Naive thymus-derived CD4-positive, alpha-beta T cell (primary cell): ENCODE measurements around the gene ADGRD1. TPM values are rescaled to one million over a fixed set of nuclear protein-coding genes. Genes with fewer than 3 reads are reported as not detected.
A peak's percentile ranks its signal among the peaks of the same experiment; 100 is the strongest.
"Not testable (repeated sequence)": the region's sequence is repeated elsewhere in the genome, so short reads cannot be mapped to it uniquely, and the experiment has no call there.

Source experiments
- ATAC-seq: fragments of 150-1000 bp; cut with Tn5 transposase; 2 replicates; pipeline ENCODE4 v1.10.0; 2021; ENCODE audit warnings: mild to moderate bottlenecking, moderate library complexity
- CTCF ChIA-PET: fragments of 350-600 bp; sonication (Branson Sonifier 250); formaldehyde crosslinking; loops from one replicate; lab custom pipeline; 2021; ENCODE audit warnings: antibody characterized with exemption; lab: Charles Lee
- POLR2A ChIA-PET: fragments of 350-600 bp; sonication (Branson Sonifier 250); formaldehyde crosslinking; loops from one replicate; lab custom pipeline; 2021; ENCODE audit warnings: antibody characterized with exemption, inconsistent platforms; lab: Charles Lee
- DNase-seq, 9 donors: peaks; one replicate each; pipeline versions ENCODE4 v3.0.0 to v3.0.0-alpha.2; 2020 to 2022; ENCODE audit warnings: mixed read lengths in 1 of 9
- H3K27ac ChIP-seq: one replicate; pipeline ENCODE4 v1.7.0; 2013; ENCODE audit warnings: mild to moderate bottlenecking, low read depth, low read length, moderate library complexity
- H3K27me3 ChIP-seq, 2 donors: one replicate each; pipeline ENCODE4 v1.7.0; 2013; ENCODE audit warnings: low read length in 2 of 2, mild to moderate bottlenecking in 2 of 2, moderate library complexity in 2 of 2; ENCODE audit not compliant: control insufficient read depth in 2 of 2, insufficient read depth in 2 of 2
- H3K36me3 ChIP-seq, 3 experiments: 1 replicate in 2 of 3; 2 replicates in 1 of 3; pipeline ENCODE4 v1.7.0; 2013; ENCODE audit warnings: low read length in 3 of 3, mild to moderate bottlenecking in 3 of 3, moderate library complexity in 1 of 3; ENCODE audit not compliant: insufficient read depth in 3 of 3, control insufficient read depth in 2 of 3
- H3K4me1 ChIP-seq, 2 donors: one replicate each; pipeline ENCODE4 v1.7.0; 2013; ENCODE audit warnings: low read length in 2 of 2, mild to moderate bottlenecking in 2 of 2, moderate library complexity in 1 of 2; ENCODE audit not compliant: control insufficient read depth in 2 of 2, insufficient read depth in 2 of 2
- H3K4me3 ChIP-seq: 2 replicates; pipeline ENCODE4 v1.7.0; 2013; ENCODE audit warnings: mild to moderate bottlenecking, low read length
- H3K9me3 ChIP-seq, 3 experiments: 1 replicate in 2 of 3; 2 replicates in 1 of 3; pipeline ENCODE4 v1.7.0; 2013; ENCODE audit warnings: low read length in 3 of 3; ENCODE audit not compliant: control insufficient read depth in 2 of 3
- H3K27ac Mint-ChIP-seq, 9 donors: one replicate each; pipeline ENCODE4 v1.8.0; 2020 to 2022; ENCODE audit warnings: mixed read lengths in 9 of 9, mild to moderate bottlenecking in 8 of 9, moderate library complexity in 5 of 9, inconsistent platforms in 2 of 9
- H3K27me3 Mint-ChIP-seq, 5 donors: one replicate each; pipeline ENCODE4 v1.8.0; 2021 to 2022; ENCODE audit warnings: mixed read lengths in 5 of 5, mild to moderate bottlenecking in 1 of 5
- H3K36me3 Mint-ChIP-seq, 5 donors: one replicate each; pipeline ENCODE4 v1.8.0; 2020 to 2022; ENCODE audit warnings: mixed read lengths in 5 of 5, mild to moderate bottlenecking in 3 of 5, inconsistent platforms in 1 of 5
- H3K4me1 Mint-ChIP-seq, 7 donors: one replicate each; pipeline ENCODE4 v1.8.0; 2020 to 2022; ENCODE audit warnings: mixed read lengths in 7 of 7, mild to moderate bottlenecking in 3 of 7, inconsistent platforms in 1 of 7
- H3K4me3 Mint-ChIP-seq, 10 donors: one replicate each; pipeline ENCODE4 v1.8.0; 2020 to 2022; ENCODE audit warnings: mild to moderate bottlenecking in 10 of 10, mixed read lengths in 10 of 10, moderate library complexity in 6 of 10, inconsistent platforms in 2 of 10
- H3K9me3 Mint-ChIP-seq, 11 donors: one replicate each; pipeline ENCODE4 v1.8.0; 2020 to 2022; ENCODE audit warnings: mixed read lengths in 11 of 11, mild to moderate bottlenecking in 4 of 11, inconsistent platforms in 1 of 11, moderate library complexity in 1 of 11
- intact Hi-C, 2 donors: fragments of 100-400 bp; cut with micrococcal nuclease; formaldehyde crosslinking; loops; one replicate each; pipeline ENCODE4 v1.15.1; 2023
- polyA plus RNA-seq, 2 donors: library from polyadenylated mRNA; unstranded; fragments of 300-500 nt; fragmentation: Illumina TruSeq; gene quantifications; one replicate each; pipeline ENCODE4 v1.2.3, GENCODE V29; 2021
- total RNA-seq, 6 experiments: library from RNA in 5 of 6; stranded (reverse) in 5 of 6; gene quantifications; 1 replicate in 5 of 6; 2 replicates in 1 of 6; pipeline ENCODE4 v1.2.3 and lab custom pipeline; 2021 to 2026

Gene ADGRD1
- total and polyA plus RNA-seq, 7 experiments from 2014 or later = 0.41 to 11.9 (median 1.6) TPM; not detected in 4

DNA sequence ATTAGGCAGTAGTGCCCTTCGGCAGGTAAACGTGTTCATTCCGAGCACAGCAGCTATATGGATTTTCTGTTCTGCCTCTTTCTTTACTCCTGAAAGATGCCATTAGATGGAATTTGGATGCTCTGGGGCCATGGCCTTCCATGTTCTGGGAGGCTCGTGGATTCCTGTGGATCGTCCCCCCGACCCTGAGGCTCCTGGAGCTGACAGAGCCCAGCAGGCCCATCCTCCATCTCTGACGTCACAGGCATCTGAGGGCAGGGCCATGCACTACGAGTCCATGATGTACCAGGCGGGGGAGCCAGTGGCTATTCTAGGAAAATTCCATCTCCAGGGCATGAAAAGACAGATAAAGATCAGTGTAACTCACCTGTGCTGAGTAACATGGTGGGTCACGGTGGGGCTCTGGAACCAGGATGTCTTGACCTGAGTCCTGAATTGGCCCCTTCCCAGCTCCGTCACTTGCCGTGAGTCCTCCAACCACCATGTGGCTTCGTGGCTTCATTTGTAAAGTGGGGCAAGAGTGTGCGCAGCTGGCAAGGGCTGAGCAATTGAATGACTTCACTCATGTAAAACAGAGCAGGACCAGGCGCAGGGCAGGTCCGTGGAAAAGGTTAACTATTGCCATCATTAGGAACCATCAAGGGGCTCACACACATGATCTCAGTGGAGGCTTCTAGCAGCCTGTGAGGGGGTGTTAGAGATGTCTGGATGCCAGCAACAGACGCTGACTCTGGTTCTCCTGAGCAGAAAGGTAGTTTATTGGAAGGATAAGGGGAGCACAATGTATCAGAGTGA, 115.4 kb downstream of the ADGRD1 start:
- H3K4me1 ChIP-seq, H3K36me3 ChIP-seq, ATAC-seq, H3K27me3 Mint-ChIP-seq, H3K9me3 ChIP-seq, CTCF ChIA-PET, H3K27me3 ChIP-seq, H3K9me3 Mint-ChIP-seq, intact Hi-C loops, POLR2A ChIA-PET, H3K27ac ChIP-seq, H3K4me3 ChIP-seq, H3K4me3 Mint-ChIP-seq, H3K4me1 Mint-ChIP-seq, H3K36me3 Mint-ChIP-seq: not testable (repeated sequence)
- DNase-seq = peak in 1 of 9 donors; percentile 12
- H3K27ac Mint-ChIP-seq = peak overlapping the region in 1 of 9 donors; percentile 25

DNA sequence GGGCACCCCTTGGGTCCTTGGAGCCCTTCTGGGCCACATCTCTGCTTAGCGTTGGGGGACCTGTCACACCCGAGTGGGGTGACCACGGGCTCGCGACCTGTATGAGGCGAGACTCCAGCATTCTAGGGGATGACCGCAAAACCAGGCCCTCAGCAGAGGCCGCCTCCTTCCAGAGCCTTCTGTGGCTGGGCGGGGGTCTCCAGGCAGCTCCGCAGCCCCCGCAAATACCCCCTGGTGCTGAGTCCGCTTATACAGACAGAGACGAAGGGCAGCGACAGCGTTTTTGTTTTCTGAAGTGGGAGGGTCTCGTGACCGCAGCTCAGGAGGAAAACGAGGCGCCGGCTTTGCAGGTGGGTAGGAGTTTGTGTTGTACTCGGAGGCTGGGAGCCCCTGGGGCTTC, 116.4 kb downstream of the ADGRD1 start:
- H3K27ac Mint-ChIP-seq, ATAC-seq, H3K9me3 Mint-ChIP-seq, H3K4me1 ChIP-seq, H3K4me3 Mint-ChIP-seq, H3K4me3 ChIP-seq, H3K27me3 Mint-ChIP-seq, intact Hi-C loops, H3K27me3 ChIP-seq, H3K27ac ChIP-seq, H3K9me3 ChIP-seq, POLR2A ChIA-PET, H3K4me1 Mint-ChIP-seq, H3K36me3 ChIP-seq, CTCF ChIA-PET, H3K36me3 Mint-ChIP-seq: not testable (repeated sequence)
- peak in 1 of 9 donors; percentile 9 for DNase-seq

DNA sequence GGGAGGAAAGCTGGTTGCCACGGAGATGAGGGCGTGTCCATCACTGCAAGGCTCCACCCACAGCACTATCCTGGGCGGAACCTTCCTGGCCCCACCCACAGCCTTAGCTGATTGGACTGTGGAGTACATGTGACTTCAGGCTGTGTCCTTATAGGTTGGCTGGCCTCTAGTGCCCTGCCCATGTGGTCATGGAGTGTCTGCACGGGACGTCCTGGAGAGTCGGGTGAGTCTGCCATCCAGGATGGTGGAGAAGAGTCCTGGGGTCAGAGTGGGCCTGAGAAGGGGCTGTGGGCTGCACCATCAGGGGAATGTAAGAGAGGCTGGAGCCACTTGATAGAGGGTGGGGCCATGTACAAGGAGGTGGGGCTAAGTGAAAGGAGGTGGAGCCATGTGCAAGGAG, 117.0 kb downstream of the ADGRD1 start:
- intact Hi-C loops, CTCF ChIA-PET, H3K36me3 Mint-ChIP-seq, H3K27ac Mint-ChIP-seq, H3K27ac ChIP-seq, H3K4me1 ChIP-seq, POLR2A ChIA-PET, DNase-seq, H3K27me3 Mint-ChIP-seq, H3K9me3 Mint-ChIP-seq, H3K4me3 ChIP-seq, H3K9me3 ChIP-seq, H3K4me3 Mint-ChIP-seq, H3K4me1 Mint-ChIP-seq, H3K27me3 ChIP-seq, H3K36me3 ChIP-seq: not testable (repeated sequence)
- peak; percentile 35 for ATAC-seq

DNA sequence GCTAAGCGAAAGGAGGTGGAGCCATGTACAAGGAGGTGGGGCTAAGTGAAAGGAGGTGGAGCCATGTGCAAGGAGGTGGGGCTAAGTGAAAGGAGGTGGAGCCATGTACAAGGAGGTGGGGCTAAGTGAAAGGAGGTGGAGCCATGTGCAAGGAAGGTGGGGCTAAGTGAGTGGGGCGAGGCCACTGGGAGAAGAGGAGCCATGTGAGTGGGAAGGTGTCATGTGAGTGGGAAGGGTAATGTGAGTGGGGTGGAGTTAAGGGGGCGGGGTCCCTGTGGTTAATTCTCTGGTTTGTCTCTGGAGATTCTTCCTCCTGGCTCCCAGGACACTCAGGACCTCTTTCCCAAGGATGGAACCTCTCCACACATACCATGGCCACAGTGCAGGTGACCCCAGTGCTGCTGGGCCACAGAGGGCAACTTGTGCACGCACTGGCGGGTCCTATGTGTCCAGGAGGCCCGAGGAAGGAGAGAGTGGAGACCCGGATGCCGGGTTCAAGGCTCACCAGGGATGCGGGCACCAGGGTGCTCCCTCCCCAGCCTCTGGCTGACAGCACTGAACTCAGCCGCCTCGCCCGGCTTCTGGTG, 117.6 kb downstream of the ADGRD1 start:
- DNase-seq, CTCF ChIA-PET: not testable (repeated sequence)

DNA sequence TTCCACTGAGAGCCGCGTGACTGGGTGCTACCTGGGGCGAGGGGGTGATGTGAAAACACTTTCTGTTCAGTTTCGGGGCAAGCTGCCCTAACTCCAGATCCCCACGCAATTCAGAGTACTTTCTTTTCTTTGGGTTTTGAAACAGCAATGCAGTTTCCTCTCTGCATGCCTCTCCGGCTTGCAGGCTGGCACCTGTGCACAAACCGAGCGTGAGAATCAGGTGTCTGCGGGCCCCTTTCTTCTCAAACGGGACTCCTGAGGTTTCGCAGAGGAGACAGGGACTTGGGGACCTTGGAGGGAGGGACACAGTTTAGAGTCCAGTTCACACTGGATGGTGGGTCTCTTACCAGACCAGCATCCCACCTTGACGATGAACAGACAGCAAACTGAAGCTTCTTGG, 118.2 kb downstream of the ADGRD1 start:
- DNase-seq, intact Hi-C loops: not testable (repeated sequence)

More for the DNA sequence above, 117.6 kb downstream of the ADGRD1 start:
- H3K27ac Mint-ChIP-seq, H3K27ac ChIP-seq, H3K36me3 Mint-ChIP-seq, H3K27me3 ChIP-seq, H3K4me1 ChIP-seq, H3K4me3 Mint-ChIP-seq, POLR2A ChIA-PET, H3K9me3 ChIP-seq, H3K4me3 ChIP-seq, intact Hi-C loops, H3K27me3 Mint-ChIP-seq, H3K9me3 Mint-ChIP-seq, H3K4me1 Mint-ChIP-seq, ATAC-seq, H3K36me3 ChIP-seq: not testable (repeated sequence)

DNA sequence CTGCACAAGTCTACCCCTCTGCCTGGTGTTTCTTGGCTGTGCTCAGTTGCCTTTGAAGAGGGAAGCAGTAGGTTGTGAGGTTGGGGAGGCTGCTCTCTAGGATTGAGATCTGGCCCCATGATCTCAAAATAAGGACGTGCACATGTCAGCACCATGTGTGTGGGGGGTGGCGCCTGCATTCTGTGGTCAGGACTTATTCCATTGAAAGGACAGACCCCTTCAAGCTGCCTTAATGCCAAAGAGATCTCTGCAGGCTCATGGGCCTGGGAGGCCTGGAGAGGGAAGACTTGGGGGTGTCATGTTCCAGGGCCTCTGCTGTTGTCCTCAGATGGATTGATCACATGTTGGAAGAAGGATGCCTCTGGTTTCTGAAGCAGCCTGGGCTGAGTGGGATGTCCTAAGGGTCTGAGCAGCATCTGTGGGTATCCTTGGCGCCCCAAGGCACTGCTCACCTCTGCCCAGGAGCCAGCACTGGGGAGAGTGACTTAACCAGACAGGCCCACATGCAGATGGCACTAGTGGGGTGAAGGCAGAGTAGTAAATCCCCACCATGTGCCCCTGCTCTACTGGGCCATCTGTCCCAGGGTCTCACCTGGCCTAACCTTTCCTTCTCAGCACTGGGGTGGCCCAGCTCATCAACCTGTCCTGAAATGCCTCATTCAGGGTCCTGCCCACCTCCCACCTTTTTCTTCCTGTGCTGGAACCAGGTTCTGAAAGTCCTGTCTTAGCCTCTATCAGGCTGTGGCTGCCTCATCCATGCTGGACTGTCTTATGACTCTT, 118.9 kb downstream of the ADGRD1 start:
- H3K9me3 ChIP-seq = no peaks in the 10 kb centered on the region
- Mint-ChIP-seq H3K4me3 (no peak overlapping the region), H3K27ac (no peak overlapping the region), H3K9me3 (peaks cover 0 to 9% (median 0%) of the 10 kb centered on the region in 11 donors), H3K36me3 (no peaks in the 10 kb centered on the region), H3K4me1 (no peaks in the 10 kb centered on the region), H3K27me3 (no peaks in the 10 kb centered on the region)
- H3K4me1 ChIP-seq = no peaks in the 10 kb centered on the region
- ChIA-PET CTCF (no interaction called here), POLR2A (no interaction called here)
- H3K27ac ChIP-seq = no peak overlapping the region
- no peaks in the 10 kb centered on the region for H3K36me3 ChIP-seq
- ATAC-seq (no peak), DNase-seq (no peak)
- H3K27me3 ChIP-seq = no peaks in the 10 kb centered on the region
- no peak overlapping the region for H3K4me3 ChIP-seq
- intact Hi-C loops = no loop called here

More for the DNA sequence above, 118.2 kb downstream of the ADGRD1 start:
- CTCF ChIA-PET, H3K27ac Mint-ChIP-seq, H3K36me3 ChIP-seq, H3K27me3 Mint-ChIP-seq, H3K4me1 ChIP-seq, H3K9me3 ChIP-seq, H3K27me3 ChIP-seq, H3K4me3 Mint-ChIP-seq, H3K27ac ChIP-seq, ATAC-seq, H3K9me3 Mint-ChIP-seq, H3K36me3 Mint-ChIP-seq, H3K4me3 ChIP-seq, H3K4me1 Mint-ChIP-seq, POLR2A ChIA-PET: not testable (repeated sequence)
